Measurements from ENCODE around the gene PTPN1.
A peak's percentile ranks its signal among the peaks of the same experiment; 100 is the strongest.

The PTPN1 gene

DNA sequence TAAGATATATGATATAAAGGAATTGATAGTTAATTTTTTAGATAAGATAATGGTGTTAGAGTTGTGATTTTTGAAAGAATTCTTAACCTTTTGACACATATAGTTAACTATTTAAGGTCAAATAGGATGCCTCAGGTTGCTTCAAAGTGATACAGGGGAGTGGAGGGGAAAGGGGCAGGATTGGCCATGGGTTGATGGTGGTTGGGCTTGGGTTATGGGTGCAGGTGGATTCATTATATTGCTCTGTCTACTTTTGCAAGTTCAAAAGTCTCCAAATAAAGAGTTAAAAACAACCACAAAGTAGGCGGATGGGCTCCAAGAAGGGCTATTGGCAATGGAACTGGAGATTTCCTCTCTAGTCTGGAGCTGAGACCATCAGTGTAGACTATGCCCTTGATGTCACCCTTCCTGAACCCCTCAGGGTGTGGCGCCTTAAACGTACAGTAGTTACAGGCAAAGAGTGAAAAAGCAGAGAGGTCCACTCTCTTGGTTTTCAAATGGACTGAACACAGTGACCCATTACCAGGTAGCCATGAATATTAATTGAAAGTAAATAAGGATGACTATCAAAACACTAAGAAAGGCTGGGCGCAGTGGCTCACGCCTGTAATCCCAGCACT is 81.2 kb downstream of the PTPN1 start:
- no peak overlapping the region for H3K4me3 ChIP-seq (ENCODE audit: low read depth, low read length)
- POLR2A ChIA-PET, result no interaction called here
- no peaks in the 10 kb centered on the region for H3K4me1 ChIP-seq (ENCODE audit: control insufficient read depth, insufficient read depth, low read length)
- TF ChIP-seq, protein P1, sequence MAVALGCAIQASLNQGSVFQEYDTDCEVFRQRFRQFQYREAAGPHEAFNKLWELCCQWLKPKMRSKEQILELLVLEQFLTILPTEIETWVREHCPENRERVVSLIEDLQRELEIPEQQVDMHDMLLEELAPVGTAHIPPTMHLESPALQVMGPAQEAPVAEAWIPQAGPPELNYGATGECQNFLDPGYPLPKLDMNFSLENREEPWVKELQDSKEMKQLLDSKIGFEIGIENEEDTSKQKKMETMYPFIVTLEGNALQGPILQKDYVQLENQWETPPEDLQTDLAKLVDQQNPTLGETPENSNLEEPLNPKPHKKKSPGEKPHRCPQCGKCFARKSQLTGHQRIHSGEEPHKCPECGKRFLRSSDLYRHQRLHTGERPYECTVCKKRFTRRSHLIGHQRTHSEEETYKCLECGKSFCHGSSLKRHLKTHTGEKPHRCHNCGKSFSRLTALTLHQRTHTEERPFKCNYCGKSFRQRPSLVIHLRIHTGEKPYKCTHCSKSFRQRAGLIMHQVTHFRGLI (tag by site-specific recombination; IDR thresholded peaks at IDR 0.05), result peak; percentile 93
- no peak for TF ChIP-seq ZBTB1 (tag by site-specific recombination; IDR thresholded peaks at IDR 0.05)
- TF ChIP-seq ZNF626 (tag by site-specific recombination; IDR thresholded peaks at IDR 0.05), result no peak
- TF ChIP-seq, protein P2, sequence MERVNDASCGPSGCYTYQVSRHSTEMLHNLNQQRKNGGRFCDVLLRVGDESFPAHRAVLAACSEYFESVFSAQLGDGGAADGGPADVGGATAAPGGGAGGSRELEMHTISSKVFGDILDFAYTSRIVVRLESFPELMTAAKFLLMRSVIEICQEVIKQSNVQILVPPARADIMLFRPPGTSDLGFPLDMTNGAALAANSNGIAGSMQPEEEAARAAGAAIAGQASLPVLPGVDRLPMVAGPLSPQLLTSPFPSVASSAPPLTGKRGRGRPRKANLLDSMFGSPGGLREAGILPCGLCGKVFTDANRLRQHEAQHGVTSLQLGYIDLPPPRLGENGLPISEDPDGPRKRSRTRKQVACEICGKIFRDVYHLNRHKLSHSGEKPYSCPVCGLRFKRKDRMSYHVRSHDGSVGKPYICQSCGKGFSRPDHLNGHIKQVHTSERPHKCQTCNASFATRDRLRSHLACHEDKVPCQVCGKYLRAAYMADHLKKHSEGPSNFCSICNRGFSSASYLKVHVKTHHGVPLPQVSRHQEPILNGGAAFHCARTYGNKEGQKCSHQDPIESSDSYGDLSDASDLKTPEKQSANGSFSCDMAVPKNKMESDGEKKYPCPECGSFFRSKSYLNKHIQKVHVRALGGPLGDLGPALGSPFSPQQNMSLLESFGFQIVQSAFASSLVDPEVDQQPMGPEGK (tag by site-specific recombination; IDR thresholded peaks at IDR 0.05), result no peak
- peaks cover 0 to 13% of the 10 kb centered on the region in 2 experiments; a peak in 1 of 3 replicates for H3K36me3 ChIP-seq (ENCODE audit: control insufficient read depth in 2 of 2, insufficient read depth in 1 of 2, low read length in 2 of 2)
- H3K27ac ChIP-seq (ENCODE audit: extremely low read depth, low read depth, low read length), result no peak overlapping the region
- CTCF ChIA-PET, result interaction anchor here (0.9 kb wide), 1 partner anchor 128 kb away, joined by 3 read pairs; no protein-coding TSS in a partner anchor
- H3K9me3 ChIP-seq (ENCODE audit: control insufficient read depth, insufficient read depth, low read depth, low read length), result no peaks in the 10 kb centered on the region

DNA sequence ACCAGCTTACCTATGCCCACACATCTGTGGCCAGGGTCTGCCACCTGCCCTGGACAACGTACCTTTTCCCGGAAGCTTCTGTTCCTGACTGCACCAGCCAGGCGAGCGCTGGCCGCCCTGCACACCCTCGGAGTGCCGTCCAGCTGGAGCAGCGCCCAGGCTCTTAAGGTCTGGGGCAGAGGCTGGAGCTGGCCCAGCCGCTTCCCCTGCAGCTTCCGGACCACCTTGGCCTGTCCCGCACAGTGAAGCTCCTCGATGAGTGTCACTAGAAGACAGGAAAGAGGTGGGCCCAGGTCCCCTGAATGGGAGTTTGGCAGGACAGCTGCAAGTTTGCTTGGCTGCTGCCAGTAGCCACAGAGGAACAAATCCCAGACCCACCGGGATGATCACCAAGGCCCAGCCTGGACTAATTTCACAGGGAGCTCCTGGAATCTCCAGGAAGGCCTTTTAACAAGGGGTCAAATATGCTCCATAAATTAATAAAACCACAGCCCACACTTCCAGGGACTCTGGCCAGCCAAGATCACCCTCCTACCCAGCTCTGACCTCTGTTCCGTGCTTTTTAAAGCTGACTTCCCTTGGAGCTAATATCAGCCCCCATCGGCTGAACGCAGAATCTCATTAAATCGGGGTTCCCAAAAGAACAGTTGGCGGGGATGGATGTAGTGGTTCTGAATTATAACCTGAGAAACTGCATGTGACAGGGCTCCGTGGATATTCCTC is 82.3 kb downstream of the PTPN1 start:
- H3K36me3 ChIP-seq (ENCODE audit: control insufficient read depth in 2 of 2, insufficient read depth in 1 of 2, low read length in 2 of 2), result peaks cover 0 to 6% of the 10 kb centered on the region in 2 experiments; a peak in 1 of 3 replicates
- no peak overlapping the region for H3K27ac ChIP-seq (ENCODE audit: extremely low read depth, low read depth, low read length)
- CTCF ChIA-PET, result interaction anchor here (0.8 to 0.9 kb wide), 3 partner anchors 129 to 198 kb away, joined by 3 read pairs; no protein-coding TSS in a partner anchor
- H3K4me3 ChIP-seq (ENCODE audit: low read depth, low read length), result no peak overlapping the region
- TF ChIP-seq ZNF600 (tag by site-specific recombination; IDR thresholded peaks at IDR 0.05) (no peak), ZNF132 (tag by site-specific recombination; IDR thresholded peaks at IDR 0.05; ENCODE audit: borderline replicate concordance) (no peak), ZNF426 (tag by site-specific recombination; IDR thresholded peaks at IDR 0.05) (no peak), ZNF777 (tag by site-specific recombination; IDR thresholded peaks at IDR 0.05; ENCODE audit: borderline replicate concordance) (no peak)
- TF ChIP-seq, protein P3, sequence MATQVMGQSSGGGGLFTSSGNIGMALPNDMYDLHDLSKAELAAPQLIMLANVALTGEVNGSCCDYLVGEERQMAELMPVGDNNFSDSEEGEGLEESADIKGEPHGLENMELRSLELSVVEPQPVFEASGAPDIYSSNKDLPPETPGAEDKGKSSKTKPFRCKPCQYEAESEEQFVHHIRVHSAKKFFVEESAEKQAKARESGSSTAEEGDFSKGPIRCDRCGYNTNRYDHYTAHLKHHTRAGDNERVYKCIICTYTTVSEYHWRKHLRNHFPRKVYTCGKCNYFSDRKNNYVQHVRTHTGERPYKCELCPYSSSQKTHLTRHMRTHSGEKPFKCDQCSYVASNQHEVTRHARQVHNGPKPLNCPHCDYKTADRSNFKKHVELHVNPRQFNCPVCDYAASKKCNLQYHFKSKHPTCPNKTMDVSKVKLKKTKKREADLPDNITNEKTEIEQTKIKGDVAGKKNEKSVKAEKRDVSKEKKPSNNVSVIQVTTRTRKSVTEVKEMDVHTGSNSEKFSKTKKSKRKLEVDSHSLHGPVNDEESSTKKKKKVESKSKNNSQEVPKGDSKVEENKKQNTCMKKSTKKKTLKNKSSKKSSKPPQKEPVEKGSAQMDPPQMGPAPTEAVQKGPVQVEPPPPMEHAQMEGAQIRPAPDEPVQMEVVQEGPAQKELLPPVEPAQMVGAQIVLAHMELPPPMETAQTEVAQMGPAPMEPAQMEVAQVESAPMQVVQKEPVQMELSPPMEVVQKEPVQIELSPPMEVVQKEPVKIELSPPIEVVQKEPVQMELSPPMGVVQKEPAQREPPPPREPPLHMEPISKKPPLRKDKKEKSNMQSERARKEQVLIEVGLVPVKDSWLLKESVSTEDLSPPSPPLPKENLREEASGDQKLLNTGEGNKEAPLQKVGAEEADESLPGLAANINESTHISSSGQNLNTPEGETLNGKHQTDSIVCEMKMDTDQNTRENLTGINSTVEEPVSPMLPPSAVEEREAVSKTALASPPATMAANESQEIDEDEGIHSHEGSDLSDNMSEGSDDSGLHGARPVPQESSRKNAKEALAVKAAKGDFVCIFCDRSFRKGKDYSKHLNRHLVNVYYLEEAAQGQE (tag by site-specific recombination; IDR thresholded peaks at IDR 0.05), result no peak
- TF ChIP-seq, protein P4, sequence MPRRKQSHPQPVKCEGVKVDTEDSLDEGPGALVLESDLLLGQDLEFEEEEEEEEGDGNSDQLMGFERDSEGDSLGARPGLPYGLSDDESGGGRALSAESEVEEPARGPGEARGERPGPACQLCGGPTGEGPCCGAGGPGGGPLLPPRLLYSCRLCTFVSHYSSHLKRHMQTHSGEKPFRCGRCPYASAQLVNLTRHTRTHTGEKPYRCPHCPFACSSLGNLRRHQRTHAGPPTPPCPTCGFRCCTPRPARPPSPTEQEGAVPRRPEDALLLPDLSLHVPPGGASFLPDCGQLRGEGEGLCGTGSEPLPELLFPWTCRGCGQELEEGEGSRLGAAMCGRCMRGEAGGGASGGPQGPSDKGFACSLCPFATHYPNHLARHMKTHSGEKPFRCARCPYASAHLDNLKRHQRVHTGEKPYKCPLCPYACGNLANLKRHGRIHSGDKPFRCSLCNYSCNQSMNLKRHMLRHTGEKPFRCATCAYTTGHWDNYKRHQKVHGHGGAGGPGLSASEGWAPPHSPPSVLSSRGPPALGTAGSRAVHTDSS (tag by site-specific recombination; IDR thresholded peaks at IDR 0.05), result no peak
- H3K9me3 ChIP-seq (ENCODE audit: control insufficient read depth, insufficient read depth, low read depth, low read length), result no peaks in the 10 kb centered on the region
- POLR2A ChIA-PET, result no interaction called here
- no peaks in the 10 kb centered on the region for H3K4me1 ChIP-seq (ENCODE audit: control insufficient read depth, insufficient read depth, low read length)
